EH (cell line): ENCODE results near the gene RNF114.
"Not testable (repeated sequence)": the region's sequence is repeated elsewhere in the genome, so short reads cannot be mapped to it uniquely, and the experiment has no call there.

ENCODE experiments used
- DNase-seq: peaks from one replicate; pipeline ENCODE4 v3.0.0-alpha.2; 2015; ENCODE audit warnings: low read depth

The RNF114 gene

GRCh38 chr20:49985617-49986016 is 49.4 kb downstream of the RNF114 start:
- DNase-seq: no peak

- DNase-seq: peak; percentile 27
These were observed 49.9 kb downstream of the RNF114 start for GRCh38 chr20:49986049-49986448.

GRCh38 chr20:49987015-49987867 is 51.0 kb downstream of the RNF114 start:
- DNase-seq: peak; percentile 33

GRCh38 chr20:49987868-49988690 is 51.9 kb downstream of the RNF114 start:
- DNase-seq: peak; percentile 15

GRCh38 chr20:49989234-49990065 is 53.3 kb downstream of the RNF114 start:
- peak; percentile 95 for DNase-seq

- peak; percentile 49 for DNase-seq
These were observed 54.1 kb downstream of the RNF114 start for GRCh38 chr20:49990271-49990720.

- no peak for DNase-seq
These were observed 57.1 kb downstream of the RNF114 start for GRCh38 chr20:49993301-49993751.

GRCh38 chr20:49995586-49995985 is 59.4 kb downstream of the RNF114 start:
- no peak for DNase-seq

GRCh38 chr20:49998478-49999188 is 62.4 kb downstream of the RNF114 start:
- not testable (repeated sequence) for DNase-seq

- no peak for DNase-seq
These were observed 63.1 kb downstream of the RNF114 start for GRCh38 chr20:49999329-49999728.

- DNase-seq: not testable (repeated sequence)
These were observed 64.5 kb downstream of the RNF114 start for GRCh38 chr20:50000548-50001222.

GRCh38 chr20:50001784-50002311 is 65.7 kb downstream of the RNF114 start:
- DNase-seq: no peak

GRCh38 chr20:50003253-50003656 is 67.1 kb downstream of the RNF114 start:
- DNase-seq: peak; percentile 78
